B cell (primary cell): Measurements from ENCODE around the gene FKBP14. TPM values are rescaled to one million over a fixed set of nuclear protein-coding genes. Genes with fewer than 3 reads are reported as not detected.

Experiments used
- ATAC-seq: fragments of 200-7000 bp; cut with Tn5 transposase; one replicate; pipeline ENCODE4 v1.10.0; 2021; ENCODE audit warnings: low read depth, mild to moderate bottlenecking, moderate number of reproducible peaks, moderate library complexity
- CTCF ChIA-PET: fragments of 350-600 bp; sonication (Branson Sonifier 250); formaldehyde crosslinking; loops from one replicate; lab custom pipeline; 2021; ENCODE audit warnings: antibody characterized with exemption, inconsistent platforms; lab: Charles Lee
- POLR2A ChIA-PET: fragments of 350-600 bp; sonication (Branson Sonifier 250); formaldehyde crosslinking; loops from one replicate; lab custom pipeline; 2021; ENCODE audit warnings: antibody characterized with exemption; lab: Charles Lee
- DNase-seq: peaks from one replicate; pipeline ENCODE4 v3.0.0; 2013
- H2AFZ ChIP-seq: 2 replicates; pipeline ENCODE4 v1.6.1; 2012; ENCODE audit warnings: mild to moderate bottlenecking, low read depth, low read length; ENCODE audit not compliant: insufficient read depth, poor library complexity, severe bottlenecking
- H3K27ac ChIP-seq, 2 donors: 1 replicate in 1 of 2; 2 replicates in 1 of 2; pipeline ENCODE4 v1.5.1; 2012 to 2013; ENCODE audit warnings: low read length in 2 of 2, mild to moderate bottlenecking in 2 of 2, moderate library complexity in 1 of 2
- H3K27me3 ChIP-seq, 4 experiments: fragments of 200-600 bp in 1 of 4; sonication (generic) in 1 of 4; replicated peaks in 1 of 4; 1 replicate in 2 of 4; 2 replicates in 2 of 4; pipeline versions ENCODE4 v1.6.1 to v1.7.0; 2013 to 2016; ENCODE audit warnings: low read length in 3 of 4, mild to moderate bottlenecking in 2 of 4, mixed read lengths in 1 of 4, moderate library complexity in 1 of 4; ENCODE audit not compliant: insufficient read depth in 4 of 4, control insufficient read depth in 3 of 4; ENCODE audit errors: control extremely low read depth in 1 of 4
- H3K36me3 ChIP-seq, 2 experiments: replicated peaks in 1 of 2; 1 replicate in 1 of 2; 2 replicates in 1 of 2; pipeline versions ENCODE4 v1.6.1 to v1.7.1; 2013; ENCODE audit warnings: low read length in 1 of 2; ENCODE audit not compliant: insufficient read depth in 2 of 2, control insufficient read depth in 1 of 2; ENCODE audit errors: control extremely low read depth in 1 of 2, extremely low read depth in 1 of 2
- H3K4me1 ChIP-seq, 2 donors: fragments of 200-600 bp in 1 of 2; sonication (generic) in 1 of 2; 1 replicate in 1 of 2; 2 replicates in 1 of 2; pipeline versions ENCODE4 v1.5.1 to v1.6.1; 2013 to 2017; ENCODE audit warnings: low read length in 2 of 2; ENCODE audit not compliant: control insufficient read depth in 2 of 2, insufficient read depth in 2 of 2
- H3K4me2 ChIP-seq: replicated peaks from 2 replicates; pipeline ENCODE3; 2012; ENCODE audit warnings: mild to moderate bottlenecking, low read depth, low read length; ENCODE audit not compliant: poor library complexity, severe bottlenecking
- H3K4me3 ChIP-seq, 5 experiments: fragments of 200-600 bp in 1 of 5; sonication (generic) in 1 of 5; 1 replicate in 3 of 5; 2 replicates in 2 of 5; pipeline versions ENCODE4 v1.5.1 to v1.7.0; 2011 to 2016; ENCODE audit warnings: low read length in 4 of 5, mild to moderate bottlenecking in 4 of 5, low read depth in 2 of 5, control low read depth in 1 of 5, moderate library complexity in 1 of 5; ENCODE audit not compliant: insufficient read depth in 1 of 5; ENCODE audit errors: control extremely low read depth in 1 of 5, extremely low read depth in 1 of 5
- H3K79me2 ChIP-seq: fragments of 200-600 bp; sonication (generic); one replicate; pipeline ENCODE4 v1.6.0; 2016; ENCODE audit warnings: low read length; ENCODE audit not compliant: control insufficient read depth, insufficient read depth
- H3K9ac ChIP-seq: fragments of 200-600 bp; sonication (generic); 2 replicates; pipeline ENCODE4 v1.6.1; 2017; ENCODE audit warnings: mild to moderate bottlenecking, low read length, moderate library complexity
- H3K9me3 ChIP-seq, 3 donors: one replicate each; pipeline versions ENCODE4 v1.6.1 to v1.7.1; 2013; ENCODE audit warnings: low read length in 2 of 3; ENCODE audit not compliant: control insufficient read depth in 2 of 3, insufficient read depth in 1 of 3; ENCODE audit errors: control extremely low read depth in 1 of 3
- H4K20me1 ChIP-seq: 2 replicates; pipeline ENCODE4 v1.6.0; 2012; ENCODE audit warnings: mild to moderate bottlenecking, low read length; ENCODE audit not compliant: insufficient read depth, control insufficient read depth, poor library complexity, severe bottlenecking
- H3K27ac Mint-ChIP-seq: one replicate; pipeline ENCODE4 v1.8.0; 2021; ENCODE audit warnings: mixed read lengths
- H3K27me3 Mint-ChIP-seq: one replicate; pipeline ENCODE4 v1.8.0; 2021; ENCODE audit warnings: mixed read lengths
- H3K4me1 Mint-ChIP-seq: one replicate; pipeline ENCODE4 v1.8.0; 2021; ENCODE audit warnings: mixed read lengths
- H3K4me3 Mint-ChIP-seq: one replicate; pipeline ENCODE4 v1.8.0; 2021; ENCODE audit warnings: mixed read lengths
- H3K9me3 Mint-ChIP-seq: one replicate; pipeline ENCODE4 v1.8.0; 2022; ENCODE audit warnings: mixed read lengths; ENCODE audit not compliant: insufficient read depth
- EZH2 ChIP-seq: IDR thresholded peaks from 2 replicates; pipeline ENCODE4 v1.6.1; 2012; ENCODE audit warnings: borderline replicate concordance, low read depth, mild to moderate bottlenecking, moderate library complexity, low read length; ENCODE audit not compliant: insufficient read depth, poor library complexity, severe bottlenecking
- WGBS: methylation state at CpG from one replicate; pipeline ENCODE4 v1.1.5; 2013; ENCODE audit warnings: missing lambda C conversion rate; ENCODE audit not compliant: insufficient coverage; 5-methylcytosine and 5-hydroxymethylcytosine counted together
- intact Hi-C: fragments of 100-400 bp; cut with micrococcal nuclease; formaldehyde crosslinking; loops from one replicate; pipeline ENCODE4 v1.10.0; 2022
- polyA plus RNA-seq: library from polyadenylated mRNA; depleted of rRNA; stranded (reverse); fragments of >200 nt; gene quantifications from 2 replicates; pipeline ENCODE4 v1.2.3, GENCODE V29; 2012
- total RNA-seq, 2 donors: library from RNA; stranded (reverse); fragments of 120-200 nt in 1 of 2; gene quantifications; 1 replicate in 1 of 2; 2 replicates in 1 of 2; pipeline versions ENCODE4 v1.2.3 to v1.2.4, GENCODE V29; 2013 to 2022
- TF ChIP-seq, protein P1 (sequence below): fragments of 200-600 bp; IDR thresholded peaks from one replicate; pipeline ENCODE4 v1.8.0; 2022; ENCODE audit warnings: antibody characterized with exemption, mild to moderate bottlenecking

Gene FKBP14
- total and polyA plus RNA-seq, 2 donors (not counting 1 experiment from before 2014, with no cell fraction given), result 2.8 to 4.2 TPM

DNA sequence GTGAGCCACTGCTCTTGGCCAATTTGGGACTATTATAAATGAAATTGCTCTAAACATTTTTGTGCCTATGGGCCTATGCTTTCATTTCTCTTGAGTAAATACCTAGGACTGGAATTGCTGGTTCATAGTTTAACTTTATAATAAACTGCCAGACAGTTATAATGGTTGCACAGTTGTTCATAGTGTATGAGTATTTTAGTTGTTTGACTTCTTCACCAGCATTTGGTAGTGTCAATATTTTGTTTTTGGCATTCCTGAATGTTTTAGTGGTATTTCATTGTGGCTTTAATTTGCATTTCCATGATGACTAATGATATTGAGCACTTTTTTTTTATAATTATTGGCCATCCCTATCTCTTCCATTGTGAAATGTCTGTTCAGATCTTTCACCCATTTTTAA is 31.2 kb upstream of the FKBP14 start:
- ATAC-seq, result no peak
- no peaks in the 10 kb centered on the region for H3K9me3 ChIP-seq
- no peak for TF ChIP-seq EZH2
- TF ChIP-seq, protein P1, sequence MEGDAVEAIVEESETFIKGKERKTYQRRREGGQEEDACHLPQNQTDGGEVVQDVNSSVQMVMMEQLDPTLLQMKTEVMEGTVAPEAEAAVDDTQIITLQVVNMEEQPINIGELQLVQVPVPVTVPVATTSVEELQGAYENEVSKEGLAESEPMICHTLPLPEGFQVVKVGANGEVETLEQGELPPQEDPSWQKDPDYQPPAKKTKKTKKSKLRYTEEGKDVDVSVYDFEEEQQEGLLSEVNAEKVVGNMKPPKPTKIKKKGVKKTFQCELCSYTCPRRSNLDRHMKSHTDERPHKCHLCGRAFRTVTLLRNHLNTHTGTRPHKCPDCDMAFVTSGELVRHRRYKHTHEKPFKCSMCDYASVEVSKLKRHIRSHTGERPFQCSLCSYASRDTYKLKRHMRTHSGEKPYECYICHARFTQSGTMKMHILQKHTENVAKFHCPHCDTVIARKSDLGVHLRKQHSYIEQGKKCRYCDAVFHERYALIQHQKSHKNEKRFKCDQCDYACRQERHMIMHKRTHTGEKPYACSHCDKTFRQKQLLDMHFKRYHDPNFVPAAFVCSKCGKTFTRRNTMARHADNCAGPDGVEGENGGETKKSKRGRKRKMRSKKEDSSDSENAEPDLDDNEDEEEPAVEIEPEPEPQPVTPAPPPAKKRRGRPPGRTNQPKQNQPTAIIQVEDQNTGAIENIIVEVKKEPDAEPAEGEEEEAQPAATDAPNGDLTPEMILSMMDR, result no peak
- Mint-ChIP-seq H3K9me3 (no peaks in the 10 kb centered on the region), H3K4me3 (no peak overlapping the region), H3K27ac (no peak overlapping the region), H3K27me3 (no peaks in the 10 kb centered on the region), H3K4me1 (peaks cover 14% of the 10 kb centered on the region)
- no peak overlapping the region for H3K4me3 ChIP-seq
- H3K4me2 ChIP-seq, result no peak overlapping the region
- ChIA-PET CTCF (interaction anchor here (1.1 kb wide), 1 partner anchor 16 kb away, joined by 3 read pairs; no protein-coding TSS in a partner anchor), POLR2A (no interaction called here)
- no peaks in the 10 kb centered on the region for H3K27me3 ChIP-seq
- H2AFZ ChIP-seq, result no peak overlapping the region
- peaks cover 5 to 6% of the 10 kb centered on the region in 2 donors for H3K4me1 ChIP-seq
- no peak overlapping the region for H3K9ac ChIP-seq
- no peaks in the 10 kb centered on the region for H3K79me2 ChIP-seq
- H4K20me1 ChIP-seq, result no peaks in the 10 kb centered on the region
- H3K27ac ChIP-seq, result no peak overlapping the region
- no peak for DNase-seq
- H3K36me3 ChIP-seq, result peaks cover 5 to 7% of the 10 kb centered on the region in 2 experiments
- intact Hi-C loops, result no loop called here

DNA sequence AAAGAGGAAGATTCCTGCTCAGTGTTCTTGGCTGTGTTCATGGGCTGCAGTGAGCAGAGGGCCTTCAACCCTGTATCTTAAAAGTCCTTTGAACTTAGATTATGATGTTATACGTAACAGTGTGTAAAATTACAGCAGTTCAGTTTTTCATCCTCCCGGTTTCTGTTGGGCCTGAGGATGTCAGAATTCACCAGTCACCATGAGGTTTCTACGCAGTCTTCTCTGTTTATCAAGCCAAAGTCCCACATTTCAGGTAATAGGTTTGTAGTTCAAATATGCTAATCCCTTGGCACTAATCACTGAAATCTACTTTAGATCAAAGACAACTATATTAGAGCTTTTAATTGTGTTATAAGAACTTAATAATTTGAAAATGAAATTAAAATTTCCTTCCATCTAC is 26.6 kb upstream of the FKBP14 start:
- Mint-ChIP-seq H3K27ac (no peak overlapping the region), H3K9me3 (no peaks in the 10 kb centered on the region), H3K4me3 (no peak overlapping the region), H3K27me3 (no peaks in the 10 kb centered on the region), H3K4me1 (no peaks in the 10 kb centered on the region)
- POLR2A ChIA-PET, result no interaction called here
- Histone ChIP-seq H3K4me2 (no peak overlapping the region), H3K36me3 (peaks cover 6 to 15% of the 10 kb centered on the region in 2 experiments), H3K27me3 (no peaks in the 10 kb centered on the region), H3K79me2 (no peaks in the 10 kb centered on the region), H2AFZ (no peak overlapping the region), H3K27ac (no peak overlapping the region), H3K9me3 (no peaks in the 10 kb centered on the region), H3K4me3 (no peak overlapping the region), H4K20me1 (no peaks in the 10 kb centered on the region), H3K4me1 (no peaks in the 10 kb centered on the region), H3K9ac (no peak overlapping the region)
- intact Hi-C loops, result no loop called here
- ATAC-seq (no peak), DNase-seq (no peak)
- CTCF ChIA-PET, result no interaction called here
- TF ChIP-seq EZH2, result no peak
- TF ChIP-seq, protein P1, result no peak
- WGBS, result no CpG with 5 or more reads among the region's 3 CpGs
